RCC 7860 (cell line): ENCODE results near the gene RNF166.
A peak's percentile ranks its signal among the peaks of the same experiment; 100 is the strongest.

Source experiments
- DNase-seq: peaks from one replicate; pipeline ENCODE4 v3.0.0-alpha.2; 2015; ENCODE audit warnings: low spot score
- FAIRE-seq: peaks from 2 replicates; lab custom pipeline; 2012; peaks lifted over from hg19 to GRCh38; lab: Jason Lieb, UNC

Gene RNF166

GRCh38 chr16:88655733-88656281 is 50.4 kb downstream of the RNF166 start:
- peak; percentile 74 for DNase-seq
- peak; percentile 11 for FAIRE-seq

GRCh38 chr16:88655053-88655732 is 51.0 kb downstream of the RNF166 start:
- FAIRE-seq (no peak), DNase-seq (no peak)

GRCh38 chr16:88654363-88655052 is 51.7 kb downstream of the RNF166 start:
- DNase-seq (no peak), FAIRE-seq (no peak)

- DNase-seq: no peak
- FAIRE-seq: no peak
Measured at GRCh38 chr16:88653596-88654362, 52.4 kb downstream of the RNF166 start.

GRCh38 chr16:88653101-88653500 is 53.1 kb downstream of the RNF166 start:
- FAIRE-seq (no peak), DNase-seq (no peak)

DNA sequence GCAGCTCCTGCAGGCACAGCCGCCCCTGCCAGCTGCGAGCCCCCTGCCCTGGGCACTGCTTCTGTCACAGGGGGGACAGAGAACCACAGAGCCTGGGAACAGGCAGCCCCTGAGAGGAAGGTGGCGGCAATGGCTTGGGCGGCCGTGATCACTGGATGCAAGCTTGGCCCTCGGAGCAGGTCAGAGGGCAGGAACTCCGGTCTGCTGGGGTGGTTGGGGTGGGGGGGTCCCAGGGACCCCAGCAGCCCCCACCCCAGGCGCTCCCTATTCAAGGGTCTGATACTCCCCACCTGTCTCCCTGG is 53.5 kb downstream of the RNF166 start:
- DNase-seq (no peak), FAIRE-seq (no peak)

- no peak for DNase-seq
- no peak for FAIRE-seq
Measured at GRCh38 chr16:88651989-88652761, 54.0 kb downstream of the RNF166 start.

GRCh38 chr16:88651276-88651988 is 54.8 kb downstream of the RNF166 start:
- DNase-seq (peak; percentile 89), FAIRE-seq (peak; percentile 64)

- FAIRE-seq (no peak), DNase-seq (peak; percentile 72)
Measured at GRCh38 chr16:88650749-88651275, 55.4 kb downstream of the RNF166 start, which contains the start of gene CYBA. Gene CYBA (minus strand): TSS chr16:88651053. CDS start chr16:88651013, 40 bp downstream.

- FAIRE-seq (no peak), DNase-seq (peak; percentile 37)
Measured at GRCh38 chr16:88649924-88650748, 56.1 kb downstream of the RNF166 start.

- FAIRE-seq (no peak), DNase-seq (no peak)
Measured at GRCh38 chr16:88649195-88649923, 56.8 kb downstream of the RNF166 start.

DNA sequence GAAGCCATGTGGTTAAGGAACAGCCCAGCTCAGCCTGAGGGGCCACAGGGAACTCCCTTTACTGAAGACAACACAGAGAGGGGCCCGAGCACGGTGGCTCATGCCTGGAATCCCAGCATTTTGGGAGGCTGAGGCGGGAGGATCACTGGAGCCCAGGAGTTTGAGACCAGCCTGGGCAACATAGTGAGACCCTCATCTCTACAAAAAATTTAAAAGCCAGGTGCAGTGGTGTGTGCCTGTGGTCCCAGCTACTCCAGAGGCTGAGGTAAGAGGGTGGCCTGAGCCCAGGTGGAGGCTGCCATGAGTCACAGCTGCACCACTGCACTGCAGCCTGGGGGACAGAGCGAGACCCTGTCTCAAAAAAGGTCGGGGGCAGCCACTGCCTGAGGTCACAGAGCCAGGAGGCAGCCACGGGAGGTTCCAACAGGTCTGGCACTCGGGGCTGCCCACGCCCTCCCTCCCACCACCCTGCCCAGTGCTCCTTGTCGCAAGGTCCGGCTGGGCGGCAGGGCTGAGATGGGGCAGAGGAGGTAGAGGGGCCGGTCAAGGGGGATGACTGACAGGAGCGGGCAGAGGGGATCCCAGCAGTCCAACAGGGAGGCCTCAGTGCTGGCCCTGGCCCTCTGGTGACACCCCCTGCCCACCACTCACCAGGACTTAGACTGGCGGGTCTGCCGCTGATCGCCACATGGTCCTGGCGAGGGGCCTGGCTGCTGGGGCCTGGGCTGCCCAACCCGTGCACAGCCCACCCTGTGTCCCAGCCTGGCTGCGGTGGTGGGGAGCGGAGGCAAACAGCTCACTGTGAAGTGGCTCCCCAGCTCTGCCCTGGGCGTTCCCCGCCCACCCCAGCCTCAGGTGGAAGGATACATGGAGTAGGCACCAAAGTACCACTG is 58.8 kb downstream of the RNF166 start:
- no peak for FAIRE-seq
- no peak for DNase-seq
